Endothelial cell of umbilical vein (primary cell): ENCODE results near the gene SYNPO2. TPM values are rescaled to one million over a fixed set of nuclear protein-coding genes. Genes with fewer than 3 reads are reported as not detected.

Experiments used
- BruUV-seq: library from RNA; stranded (reverse); fragments of 400-500 nt; replicated peaks from 2 replicates; lab custom pipeline; 2021; lab: Mats Ljungman, UMichigan
- CTCF ChIA-PET: fragments of 300-600, 350-600 bp; sonication (Branson Sonifier 250); formaldehyde crosslinking; loops from one replicate; lab custom pipeline; 2021; ENCODE audit warnings: antibody characterized with exemption, inconsistent platforms; lab: Charles Lee
- POLR2A ChIA-PET: fragments of 300-600, 350-600 bp; sonication (Branson Sonifier 250); formaldehyde crosslinking; loops from one replicate; lab custom pipeline; 2021; ENCODE audit warnings: antibody characterized with exemption, inconsistent platforms; lab: Charles Lee
- DNase-seq: peaks from one replicate; pipeline ENCODE4 v3.0.0-alpha.2; 2011; ENCODE audit warnings: low read depth, low spot score
- FAIRE-seq: peaks from 2 replicates; lab custom pipeline; 2011; peaks lifted over from hg19 to GRCh38; lab: Jason Lieb, UNC
- H2AFZ ChIP-seq: 2 replicates; pipeline ENCODE4 v1.6.0; 2012; ENCODE audit warnings: low read depth, low read length, control low read depth, inconsistent platforms
- H3K27ac ChIP-seq: 2 replicates; pipeline ENCODE4 v1.5.1; 2011; ENCODE audit warnings: low read depth, mild to moderate bottlenecking, control low read depth, low read length, moderate library complexity; ENCODE audit not compliant: insufficient read depth
- H3K27me3 ChIP-seq, 2 experiments: 2 replicates each; pipeline versions ENCODE4 v1.6.0 to v1.6.1; 2011; ENCODE audit warnings: low read length in 2 of 2, mixed read lengths in 1 of 2; ENCODE audit not compliant: control insufficient read depth in 2 of 2, insufficient read depth in 2 of 2
- H3K36me3 ChIP-seq, 2 experiments: 2 replicates in 1 of 2; 3 replicates in 1 of 2; pipeline ENCODE4 v1.5.1; 2011; ENCODE audit warnings: low read length in 2 of 2, mild to moderate bottlenecking in 1 of 2, moderate library complexity in 1 of 2; ENCODE audit not compliant: control insufficient read depth in 2 of 2, insufficient read depth in 2 of 2; ENCODE audit errors: extremely low read depth in 1 of 2
- H3K4me1 ChIP-seq: 3 replicates; pipeline ENCODE4 v1.5.1; 2011; ENCODE audit warnings: mild to moderate bottlenecking, low read length; ENCODE audit not compliant: control insufficient read depth, insufficient read depth; ENCODE audit errors: extremely low read depth
- H3K4me2 ChIP-seq: 2 replicates; pipeline ENCODE4 v1.6.1; 2011; ENCODE audit warnings: low read length, control low read depth, mixed read lengths; ENCODE audit not compliant: insufficient read depth
- H3K4me3 ChIP-seq, 3 experiments: fragments of 200-600 bp in 1 of 3; sonication (generic), shearing (Covaris generic) in 1 of 3; replicated peaks in 1 of 3; 2 replicates each; pipeline ENCODE4 v1.5.1; 2011 to 2016; ENCODE audit warnings: control low read depth in 3 of 3, low read length in 3 of 3, mild to moderate bottlenecking in 2 of 3, inconsistent platforms in 1 of 3, low read depth in 1 of 3, moderate library complexity in 1 of 3; ENCODE audit not compliant: insufficient read depth in 1 of 3
- H3K79me2 ChIP-seq: 2 replicates; pipeline ENCODE4 v1.6.0; 2012; ENCODE audit warnings: low read length, inconsistent platforms; ENCODE audit not compliant: control insufficient read depth, insufficient read depth
- H3K9ac ChIP-seq: replicated peaks from 2 replicates; pipeline ENCODE3; 2011; ENCODE audit warnings: low read length, control low read depth; ENCODE audit not compliant: insufficient read depth; ENCODE audit errors: extremely low read depth
- H3K9me1 ChIP-seq: replicated peaks from 3 replicates; pipeline ENCODE4 v1.6.0; 2011; ENCODE audit warnings: mild to moderate bottlenecking, low read length; ENCODE audit not compliant: control insufficient read depth, insufficient read depth; ENCODE audit errors: extremely low read depth
- H3K9me3 ChIP-seq: replicated peaks from 2 replicates; pipeline ENCODE4 v1.5.1; 2012; ENCODE audit warnings: low read length, inconsistent platforms; ENCODE audit not compliant: control insufficient read depth, insufficient read depth
- H4K20me1 ChIP-seq: replicated peaks from 2 replicates; pipeline ENCODE3; 2011; ENCODE audit warnings: mild to moderate bottlenecking, low read length; ENCODE audit not compliant: control insufficient read depth, insufficient read depth; ENCODE audit errors: extremely low read depth
- FOS ChIP-seq: IDR thresholded peaks from 2 replicates; pipeline ENCODE4 v1.6.1; 2011; ENCODE audit warnings: mild to moderate bottlenecking, low read length, moderate library complexity, borderline replicate concordance; ENCODE audit not compliant: insufficient read depth
- GATA2 ChIP-seq: IDR thresholded peaks from 2 replicates; pipeline ENCODE4 v1.7.0; 2011; ENCODE audit warnings: low read depth, mild to moderate bottlenecking, moderate library complexity, mixed read lengths, low read length; ENCODE audit not compliant: insufficient read length, insufficient read depth
- JUN ChIP-seq: IDR thresholded peaks from 2 replicates; pipeline ENCODE4 v1.6.1; 2011; ENCODE audit warnings: borderline replicate concordance, low read depth; ENCODE audit not compliant: insufficient read length, insufficient read depth
- MYC ChIP-seq: IDR thresholded peaks from one replicate; pipeline ENCODE4 v1.6.1; 2011; ENCODE audit warnings: mild to moderate bottlenecking, low read depth, low read length
- POLR2A ChIP-seq: IDR thresholded peaks from 2 replicates; pipeline ENCODE4 v1.6.1; 2012; ENCODE audit warnings: low read depth, mild to moderate bottlenecking, control low read depth, low read length
- POLR2AphosphoS5 ChIP-seq: IDR thresholded peaks from 2 replicates; pipeline ENCODE4 v1.6.1; 2012; ENCODE audit warnings: low read depth, mild to moderate bottlenecking, control low read depth, low read length, moderate library complexity; ENCODE audit not compliant: insufficient read depth
- dilution Hi-C: fragments of 300-500 bp; cut with MboI; formaldehyde crosslinking; loops from one replicate; pipeline ENCODE4 v1.15.0; 2019; ENCODE audit warnings: low sequenced_read_pairs; ENCODE audit not compliant: extremely low pct_ligation_motif_present
- intact Hi-C: fragments of 100-400 bp; cut with micrococcal nuclease; formaldehyde crosslinking; loops from one replicate; pipeline ENCODE4 v1.10.0; 2022
- polyA plus RNA-seq, 4 experiments: library from polyadenylated mRNA; depleted of rRNA in 3 of 4; stranded (reverse) in 3 of 4; unstranded in 1 of 4; fragments of >200 nt; gene quantifications; 2 replicates each; pipeline versions ENCODE4 v1.2.1 to v1.2.3, GENCODE V29; 2011 to 2012; ENCODE audit warnings: missing spikeins in 1 of 4
- total RNA-seq: library from RNA; stranded (reverse); gene quantifications from 2 replicates; pipeline ENCODE4 v1.2.3, GENCODE V29; 2021
- TF ChIP-seq, protein P1 (sequence below), 2 donors: IDR thresholded peaks; 1 replicate in 1 of 2; 2 replicates in 1 of 2; pipeline ENCODE4 v1.5.1; 2011; ENCODE audit warnings: low read length in 2 of 2, mild to moderate bottlenecking in 2 of 2, moderate library complexity in 2 of 2, control low read depth in 1 of 2, inconsistent platforms in 1 of 2, low read depth in 1 of 2; ENCODE audit not compliant: insufficient read depth in 1 of 2; ENCODE audit errors: extremely low read depth in 1 of 2

The SYNPO2 gene
- total and polyA plus RNA-seq, 2 donors (not counting 3 experiments of a cell fraction or from before 2014, with no cell fraction given) = 0.06 to 0.13 TPM

- FAIRE-seq (no peak), DNase-seq (no peak)
- Histone ChIP-seq H3K4me1 (peaks cover 6% of the 10 kb centered on the region), H3K4me2 (no peak overlapping the region), H3K79me2 (no peaks in the 10 kb centered on the region), H3K4me3 (no peak overlapping the region), H3K9ac (no peak overlapping the region), H3K36me3 (no peaks in the 10 kb centered on the region), H3K27ac (no peak overlapping the region), H4K20me1 (no peaks in the 10 kb centered on the region), H3K9me1 (no peaks in the 10 kb centered on the region), H2AFZ (no peak overlapping the region), H3K27me3 (no peaks in the 10 kb centered on the region), H3K9me3 (no peaks in the 10 kb centered on the region)
- no TSS peak for BruUV-seq
- ChIA-PET CTCF (no interaction called here), POLR2A (no interaction called here)
- intact Hi-C loops = no loop called here
- dilution Hi-C loops = no loop called here
- TF ChIP-seq FOS = no peak
- TF ChIP-seq, protein P1, sequence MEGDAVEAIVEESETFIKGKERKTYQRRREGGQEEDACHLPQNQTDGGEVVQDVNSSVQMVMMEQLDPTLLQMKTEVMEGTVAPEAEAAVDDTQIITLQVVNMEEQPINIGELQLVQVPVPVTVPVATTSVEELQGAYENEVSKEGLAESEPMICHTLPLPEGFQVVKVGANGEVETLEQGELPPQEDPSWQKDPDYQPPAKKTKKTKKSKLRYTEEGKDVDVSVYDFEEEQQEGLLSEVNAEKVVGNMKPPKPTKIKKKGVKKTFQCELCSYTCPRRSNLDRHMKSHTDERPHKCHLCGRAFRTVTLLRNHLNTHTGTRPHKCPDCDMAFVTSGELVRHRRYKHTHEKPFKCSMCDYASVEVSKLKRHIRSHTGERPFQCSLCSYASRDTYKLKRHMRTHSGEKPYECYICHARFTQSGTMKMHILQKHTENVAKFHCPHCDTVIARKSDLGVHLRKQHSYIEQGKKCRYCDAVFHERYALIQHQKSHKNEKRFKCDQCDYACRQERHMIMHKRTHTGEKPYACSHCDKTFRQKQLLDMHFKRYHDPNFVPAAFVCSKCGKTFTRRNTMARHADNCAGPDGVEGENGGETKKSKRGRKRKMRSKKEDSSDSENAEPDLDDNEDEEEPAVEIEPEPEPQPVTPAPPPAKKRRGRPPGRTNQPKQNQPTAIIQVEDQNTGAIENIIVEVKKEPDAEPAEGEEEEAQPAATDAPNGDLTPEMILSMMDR (IDR thresholded peaks at IDR 0.05; ENCODE audit: extremely low read depth in 1 of 2, insufficient read depth in 1 of 2, low read depth in 1 of 2, low read length in 2 of 2) = no peak
- TF ChIP-seq MYC = no peak
- TF ChIP-seq GATA2 = no peak
- no peak for TF ChIP-seq JUN
- no peak for TF ChIP-seq POLR2A
- TF ChIP-seq POLR2AphosphoS5 = no peak
Observed at GRCh38 chr4:118848901-118849300, 39.8 kb upstream of the SYNPO2 start.
